Measurements from ENCODE around the gene CNKSR3. TPM values are rescaled to one million over a fixed set of nuclear protein-coding genes. Genes with fewer than 3 reads are reported as not detected.

The CNKSR3 gene
- total and polyA plus RNA-seq, 3 experiments from 2014 or later = 0.50 to 0.62 TPM; not detected in 1

GRCh38 chr6:154412106-154412820, 98.2 kb downstream of the CNKSR3 start:
- ChIA-PET POLR2A (no interaction called here), CTCF (no interaction called here)
- no peaks in the 10 kb centered on the region for H3K9me3 ChIP-seq (ENCODE audit: low read length)
- no peaks in the 10 kb centered on the region for H3K4me1 Mint-ChIP-seq
- H3K36me3 ChIP-seq (ENCODE audit: insufficient read depth, low read length) = no peaks in the 10 kb centered on the region
- H3K27ac Mint-ChIP-seq = no peak overlapping the region
- H3K27me3 Mint-ChIP-seq = peaks cover 2 to 23% of the 10 kb centered on the region in 2 donors
- no peak overlapping the region for H3K4me3 Mint-ChIP-seq
- no peak for DNase-seq
- no peaks in the 10 kb centered on the region for H3K27me3 ChIP-seq (ENCODE audit: insufficient read depth, low read length, poor library complexity, severe bottlenecking)
- H3K9me3 Mint-ChIP-seq = no peaks in the 10 kb centered on the region
- H3K27ac ChIP-seq (ENCODE audit: low read depth, low read length) = no peak overlapping the region
- H3K4me1 ChIP-seq (ENCODE audit: insufficient read depth, low read length) = no peaks in the 10 kb centered on the region
- no peak overlapping the region for H3K4me3 ChIP-seq (ENCODE audit: low read length)
- no peaks in the 10 kb centered on the region for H3K36me3 Mint-ChIP-seq

- no peak for DNase-seq
- CTCF ChIA-PET = no interaction called here
- Mint-ChIP-seq H3K27ac (no peak overlapping the region), H3K4me3 (no peak overlapping the region), H3K36me3 (no peaks in the 10 kb centered on the region), H3K9me3 (no peaks in the 10 kb centered on the region), H3K4me1 (no peaks in the 10 kb centered on the region), H3K27me3 (peaks cover 2 to 24% of the 10 kb centered on the region in 2 donors)
- no peak overlapping the region for H3K4me3 ChIP-seq (ENCODE audit: low read length)
- no peaks in the 10 kb centered on the region for H3K9me3 ChIP-seq (ENCODE audit: low read length)
- H3K4me1 ChIP-seq (ENCODE audit: insufficient read depth, low read length) = no peaks in the 10 kb centered on the region
- POLR2A ChIA-PET = no interaction called here
- no peak overlapping the region for H3K27ac ChIP-seq (ENCODE audit: low read depth, low read length)
- H3K27me3 ChIP-seq (ENCODE audit: insufficient read depth, low read length, poor library complexity, severe bottlenecking) = no peaks in the 10 kb centered on the region
- H3K36me3 ChIP-seq (ENCODE audit: insufficient read depth, low read length) = no peaks in the 10 kb centered on the region
Measured at GRCh38 chr6:154411076-154411475, 99.4 kb downstream of the CNKSR3 start.

GRCh38 chr6:154410619-154411072, 99.8 kb downstream of the CNKSR3 start:
- H3K27ac Mint-ChIP-seq = no peak overlapping the region
- ChIA-PET CTCF (no interaction called here), POLR2A (no interaction called here)
- no peaks in the 10 kb centered on the region for H3K36me3 ChIP-seq (ENCODE audit: insufficient read depth, low read length)
- H3K9me3 Mint-ChIP-seq = no peaks in the 10 kb centered on the region
- no peaks in the 10 kb centered on the region for H3K36me3 Mint-ChIP-seq
- no peak overlapping the region for H3K4me3 Mint-ChIP-seq
- H3K27me3 Mint-ChIP-seq = peaks cover 2 to 26% of the 10 kb centered on the region in 2 donors
- no peaks in the 10 kb centered on the region for H3K4me1 Mint-ChIP-seq
- no peaks in the 10 kb centered on the region for H3K9me3 ChIP-seq (ENCODE audit: low read length)
- no peaks in the 10 kb centered on the region for H3K27me3 ChIP-seq (ENCODE audit: insufficient read depth, low read length, poor library complexity, severe bottlenecking)
- H3K4me3 ChIP-seq (ENCODE audit: low read length) = no peak overlapping the region
- H3K4me1 ChIP-seq (ENCODE audit: insufficient read depth, low read length) = no peaks in the 10 kb centered on the region
- no peak overlapping the region for H3K27ac ChIP-seq (ENCODE audit: low read depth, low read length)
- no peak for DNase-seq

- no peak for DNase-seq
- no peak overlapping the region for H3K4me3 Mint-ChIP-seq
- ChIA-PET CTCF (no interaction called here), POLR2A (no interaction called here)
- no peaks in the 10 kb centered on the region for H3K9me3 Mint-ChIP-seq
- no peak overlapping the region for H3K27ac ChIP-seq (ENCODE audit: low read depth, low read length)
- H3K4me3 ChIP-seq (ENCODE audit: low read length) = no peak overlapping the region
- no peaks in the 10 kb centered on the region for H3K36me3 Mint-ChIP-seq
- no peaks in the 10 kb centered on the region for H3K27me3 ChIP-seq (ENCODE audit: insufficient read depth, low read length, poor library complexity, severe bottlenecking)
- H3K4me1 ChIP-seq (ENCODE audit: insufficient read depth, low read length) = no peaks in the 10 kb centered on the region
- H3K9me3 ChIP-seq (ENCODE audit: low read length) = no peaks in the 10 kb centered on the region
- H3K36me3 ChIP-seq (ENCODE audit: insufficient read depth, low read length) = no peaks in the 10 kb centered on the region
- H3K27me3 Mint-ChIP-seq = peaks cover under 1 to 23% of the 10 kb centered on the region in 2 donors
- H3K4me1 Mint-ChIP-seq = no peaks in the 10 kb centered on the region
- H3K27ac Mint-ChIP-seq = no peak overlapping the region
Measured at GRCh38 chr6:154408891-154409500, 101.5 kb downstream of the CNKSR3 start.

GRCh38 chr6:154407440-154407839, 103.0 kb downstream of the CNKSR3 start:
- Histone ChIP-seq H3K27ac (ENCODE audit: low read depth, low read length) (no peak overlapping the region), H3K27me3 (ENCODE audit: insufficient read depth, low read length, poor library complexity, severe bottlenecking) (no peaks in the 10 kb centered on the region), H3K4me3 (ENCODE audit: low read length) (no peak overlapping the region), H3K36me3 (ENCODE audit: insufficient read depth, low read length) (no peaks in the 10 kb centered on the region), H3K9me3 (ENCODE audit: low read length) (no peaks in the 10 kb centered on the region), H3K4me1 (ENCODE audit: insufficient read depth, low read length) (no peaks in the 10 kb centered on the region)
- no peaks in the 10 kb centered on the region for H3K9me3 Mint-ChIP-seq
- ChIA-PET CTCF (no interaction called here), POLR2A (no interaction called here)
- H3K36me3 Mint-ChIP-seq = no peaks in the 10 kb centered on the region
- H3K27me3 Mint-ChIP-seq = peaks cover 0 to 17% of the 10 kb centered on the region in 2 donors
- H3K27ac Mint-ChIP-seq = no peak overlapping the region
- DNase-seq = no peak
- no peaks in the 10 kb centered on the region for H3K4me1 Mint-ChIP-seq
- no peak overlapping the region for H3K4me3 Mint-ChIP-seq

GRCh38 chr6:154406869-154407268, 103.6 kb downstream of the CNKSR3 start:
- H3K27me3 ChIP-seq (ENCODE audit: insufficient read depth, low read length, poor library complexity, severe bottlenecking) = no peaks in the 10 kb centered on the region
- Mint-ChIP-seq H3K9me3 (no peaks in the 10 kb centered on the region), H3K4me3 (no peak overlapping the region)

GRCh38 chr6:154406301-154406700, 104.2 kb downstream of the CNKSR3 start:
- ChIA-PET POLR2A (no interaction called here), CTCF (no interaction called here)
- H3K4me3 Mint-ChIP-seq = no peak overlapping the region
- no peak overlapping the region for H3K27ac ChIP-seq (ENCODE audit: low read depth, low read length)
- no peaks in the 10 kb centered on the region for H3K4me1 Mint-ChIP-seq
- DNase-seq = no peak
- H3K4me3 ChIP-seq (ENCODE audit: low read length) = no peak overlapping the region
- no peaks in the 10 kb centered on the region for H3K9me3 Mint-ChIP-seq
- H3K27me3 Mint-ChIP-seq = peaks cover 0 to 13% of the 10 kb centered on the region in 2 donors
- H3K4me1 ChIP-seq (ENCODE audit: insufficient read depth, low read length) = no peaks in the 10 kb centered on the region
- no peaks in the 10 kb centered on the region for H3K36me3 ChIP-seq (ENCODE audit: insufficient read depth, low read length)
- no peaks in the 10 kb centered on the region for H3K27me3 ChIP-seq (ENCODE audit: insufficient read depth, low read length, poor library complexity, severe bottlenecking)
- H3K27ac Mint-ChIP-seq = no peak overlapping the region
- no peaks in the 10 kb centered on the region for H3K9me3 ChIP-seq (ENCODE audit: low read length)
- no peaks in the 10 kb centered on the region for H3K36me3 Mint-ChIP-seq

More at GRCh38 chr6:154406869-154407268, 103.6 kb downstream of the CNKSR3 start:
- no peaks in the 10 kb centered on the region for H3K4me1 Mint-ChIP-seq
- no peak overlapping the region for H3K27ac Mint-ChIP-seq
- no peak overlapping the region for H3K27ac ChIP-seq (ENCODE audit: low read depth, low read length)
- H3K27me3 Mint-ChIP-seq = peaks cover 0 to 13% of the 10 kb centered on the region in 2 donors
- no peaks in the 10 kb centered on the region for H3K36me3 ChIP-seq (ENCODE audit: insufficient read depth, low read length)
- no peaks in the 10 kb centered on the region for H3K36me3 Mint-ChIP-seq
- POLR2A ChIA-PET = no interaction called here
- no peak for DNase-seq
- H3K4me3 ChIP-seq (ENCODE audit: low read length) = no peak overlapping the region
- H3K4me1 ChIP-seq (ENCODE audit: insufficient read depth, low read length) = no peaks in the 10 kb centered on the region
- no peaks in the 10 kb centered on the region for H3K9me3 ChIP-seq (ENCODE audit: low read length)
- CTCF ChIA-PET = no interaction called here

- ChIA-PET POLR2A (no interaction called here), CTCF (no interaction called here)
- Histone ChIP-seq H3K4me3 (ENCODE audit: low read length) (no peak overlapping the region), H3K9me3 (ENCODE audit: low read length) (no peaks in the 10 kb centered on the region), H3K27ac (ENCODE audit: low read depth, low read length) (no peak overlapping the region), H3K4me1 (ENCODE audit: insufficient read depth, low read length) (no peaks in the 10 kb centered on the region), H3K36me3 (ENCODE audit: insufficient read depth, low read length) (no peaks in the 10 kb centered on the region), H3K27me3 (ENCODE audit: insufficient read depth, low read length, poor library complexity, severe bottlenecking) (no peaks in the 10 kb centered on the region)
- DNase-seq = no peak
- Mint-ChIP-seq H3K27me3 (peaks cover 0 to 13% of the 10 kb centered on the region in 2 donors), H3K4me1 (no peaks in the 10 kb centered on the region), H3K27ac (no peak overlapping the region), H3K9me3 (no peaks in the 10 kb centered on the region), H3K4me3 (no peak overlapping the region), H3K36me3 (no peaks in the 10 kb centered on the region)
Measured at GRCh38 chr6:154404791-154405400, 105.6 kb downstream of the CNKSR3 start.

All from CD8-positive, alpha-beta memory T cell (primary cell).